Measurements from ENCODE around the gene SENP1. TPM values are rescaled to one million over a fixed set of nuclear protein-coding genes. Genes with fewer than 3 reads are reported as not detected.

The SENP1 gene
- total RNA-seq, 3 donors from 2014 or later, result 12.7 to 20.8 (median 17.4) TPM

- Histone ChIP-seq H3K9me3 (no peaks in the 10 kb centered on the region), H3K4me1 (ENCODE audit: low read depth) (peaks cover 38% of the 10 kb centered on the region), H3K36me3 (ENCODE audit: low read depth) (no peaks in the 10 kb centered on the region), H3K4me3 (no peak overlapping the region)
- ATAC-seq (peak; percentile 54), DNase-seq (peak in 2 of 3 donors; percentile 30 to 59)
- TF ChIP-seq CTCF (IDR thresholded peaks at IDR 0.05), result no peak
- intact Hi-C loops (cut with DNase I, micrococcal nuclease), result no loop called here
Measured at GRCh38 chr12:48002773-48003218, 103.1 kb downstream of the SENP1 start.

- TF ChIP-seq CTCF (IDR thresholded peaks at IDR 0.05), result no peak
- intact Hi-C loops (cut with DNase I, micrococcal nuclease), result no loop called here
- Histone ChIP-seq H3K4me3 (no peak overlapping the region), H3K9me3 (no peaks in the 10 kb centered on the region), H3K36me3 (ENCODE audit: low read depth) (no peaks in the 10 kb centered on the region), H3K4me1 (ENCODE audit: low read depth) (peaks cover 38% of the 10 kb centered on the region)
- DNase-seq (no peak), ATAC-seq (no peak)
Measured at GRCh38 chr12:48002414-48002730, 103.5 kb downstream of the SENP1 start.

- DNase-seq (peak in 2 of 3 donors; percentile 65), ATAC-seq (peak; percentile 85)
- intact Hi-C loops (cut with DNase I, micrococcal nuclease), result no loop called here
- Histone ChIP-seq H3K4me3 (no peak overlapping the region), H3K9me3 (no peaks in the 10 kb centered on the region), H3K4me1 (ENCODE audit: low read depth) (peaks cover 38% of the 10 kb centered on the region), H3K36me3 (ENCODE audit: low read depth) (no peaks in the 10 kb centered on the region)
- TF ChIP-seq CTCF (IDR thresholded peaks at IDR 0.05), result no peak
Measured at GRCh38 chr12:48001505-48002413, 104.1 kb downstream of the SENP1 start.

- DNase-seq (no peak), ATAC-seq (peak; percentile 54)
- H3K4me1 ChIP-seq (ENCODE audit: low read depth), result peaks cover 38% of the 10 kb centered on the region
- no peaks in the 10 kb centered on the region for H3K36me3 ChIP-seq (ENCODE audit: low read depth)
- no peaks in the 10 kb centered on the region for H3K9me3 ChIP-seq
- TF ChIP-seq CTCF (IDR thresholded peaks at IDR 0.05), result no peak
- H3K4me3 ChIP-seq, result no peak overlapping the region
- intact Hi-C loops (cut with DNase I, micrococcal nuclease), result no loop called here
Measured at GRCh38 chr12:48000878-48001504, 104.9 kb downstream of the SENP1 start.

GRCh38 chr12:47999816-48000215 is 106.1 kb downstream of the SENP1 start:
- no peak for DNase-seq
- H3K4me1 ChIP-seq (ENCODE audit: low read depth), result peaks cover 38% of the 10 kb centered on the region
- no peak for TF ChIP-seq CTCF (IDR thresholded peaks at IDR 0.05)
- H3K9me3 ChIP-seq, result no peaks in the 10 kb centered on the region
- no peak for ATAC-seq
- no peaks in the 10 kb centered on the region for H3K36me3 ChIP-seq (ENCODE audit: low read depth)
- intact Hi-C loops (cut with DNase I, micrococcal nuclease), result no loop called here
- H3K4me3 ChIP-seq, result no peak overlapping the region
